ENCODE data around the gene ERVK3-1. TPM values are rescaled to one million over a fixed set of nuclear protein-coding genes. Genes with fewer than 3 reads are reported as not detected.

The ERVK3-1 gene
- total and polyA plus RNA-seq, 2 of the 13 experiments (the other 11 are each of a cell fraction or from before 2014, with no cell fraction given), result 28.5 to 38.7 TPM

GRCh38 chr19:58305932-58306323 lies 751 bp downstream of the ERVK3-1 start (continued):
- TF ChIP-seq ZC3H13 (CRISPR knock-in tag; IDR thresholded peaks at IDR 0.05) (no peak), ZNF251 (CRISPR knock-in tag; IDR thresholded peaks at IDR 0.05) (no peak), IRF2 (CRISPR knock-in tag; IDR thresholded peaks at IDR 0.05) (peak; percentile 60)

DNA sequence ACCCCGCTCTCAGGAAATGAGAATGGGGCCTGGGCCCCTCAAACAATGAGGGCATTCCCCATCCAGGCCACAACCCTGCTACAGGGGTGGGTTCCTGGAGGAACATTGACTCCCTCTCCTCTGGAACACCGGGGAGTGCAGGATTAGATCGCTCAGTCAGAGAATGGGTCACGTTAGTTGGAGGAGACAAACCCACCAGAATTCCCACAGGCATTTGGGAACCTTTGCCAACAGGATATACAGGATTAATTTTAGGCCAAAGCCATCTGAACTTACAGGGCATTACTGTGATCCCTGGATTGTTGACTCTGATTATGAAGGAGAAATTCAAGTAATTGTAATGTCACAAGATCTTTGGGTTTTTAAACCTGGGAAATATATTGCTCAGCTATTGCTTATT lies 2.6 kb downstream of the ERVK3-1 start:
- Histone ChIP-seq H3K36me3 (replicated peaks in 1 of 2; ENCODE audit: control insufficient read depth in 1 of 2, insufficient read depth in 2 of 2, low read length in 2 of 2) (peaks cover 13 to 39% of the 10 kb centered on the region in 2 experiments; a peak in 4 of 5 replicates), H2AFZ (ENCODE audit: low read length) (no peak overlapping the region), H3K27me3 (ENCODE audit: control insufficient read depth in 1 of 2, insufficient read depth in 2 of 2, low read length in 2 of 2) (no peaks in the 10 kb centered on the region; a peak in 1 of 5 replicates), H3K4me1 (ENCODE audit: insufficient read depth, low read length) (peaks cover 26% of the 10 kb centered on the region), H3K9me3 (ENCODE audit: low read length) (no peaks in the 10 kb centered on the region), H3K27ac (ENCODE audit: extremely low read length, insufficient read depth, low read length) (no peak overlapping the region), H3K4me2 (ENCODE audit: low read depth, low read length) (no peak overlapping the region), H3K9ac (ENCODE audit: insufficient read depth, low read depth, low read length) (no peak overlapping the region), H3K4me3 (replicated peaks in 1 of 3; ENCODE audit: insufficient read depth in 1 of 3, low read depth in 2 of 3, low read length in 3 of 3) (no peak overlapping the region), H3K79me2 (ENCODE audit: insufficient read depth, low read length) (peaks cover 19% of the 10 kb centered on the region), H4K20me1 (ENCODE audit: insufficient read depth, low read length) (peaks cover 7% of the 10 kb centered on the region; the same call in 1 of the 2 replicates)
- in situ Hi-C loops (cut with HindIII; ENCODE audit: extremely low pct_ligation_motif_present, low pct_unique_long_range_greater_than_20kb), result loop anchor here (5.0 kb wide), 1 partner anchor 125 kb away; the partner anchor contains the start of gene ZNF274
- ChIA-PET POLR2A (interaction anchor here (1.5 kb wide), 1 partner anchor 19 kb away, joined by 3 read pairs; the partner anchor contains the start of gene ZSCAN22), CTCF (ENCODE audit: low intra/inter-chr PET ratio, low total read pairs) (no interaction called here)
- intact Hi-C loops (cut with micrococcal nuclease; ENCODE audit: unreplicated experiment), result loop anchor here (5.0 kb wide), 1 partner anchor 125 kb away; the partner anchor contains the start of gene ZNF274
- DNase-seq (ENCODE audit: low spot score) (no peak), ATAC-seq (no peak), FAIRE-seq (no peak)
- no TSS peak for BruUV-seq (replicated peaks)
- WGBS (ENCODE audit: low lambda C conversion rate), result 89% methylated on average over 4 of the region's 4 CpGs
- TF ChIP-seq ZNF264 (CRISPR knock-in tag; IDR thresholded peaks at IDR 0.05) (no peak), ZBTB40 (IDR thresholded peaks at IDR 0.05) (no peak), ZBTB40 (CRISPR knock-in tag; IDR thresholded peaks at IDR 0.05) (no peak), SSRP1 (CRISPR knock-in tag; IDR thresholded peaks at IDR 0.05) (no peak), ZNF577 (CRISPR knock-in tag; IDR thresholded peaks at IDR 0.05; ENCODE audit: borderline replicate concordance, low read depth) (no peak), ZNF564 (CRISPR knock-in tag; IDR thresholded peaks at IDR 0.05) (no peak)
- TF ChIP-seq, protein P1, sequence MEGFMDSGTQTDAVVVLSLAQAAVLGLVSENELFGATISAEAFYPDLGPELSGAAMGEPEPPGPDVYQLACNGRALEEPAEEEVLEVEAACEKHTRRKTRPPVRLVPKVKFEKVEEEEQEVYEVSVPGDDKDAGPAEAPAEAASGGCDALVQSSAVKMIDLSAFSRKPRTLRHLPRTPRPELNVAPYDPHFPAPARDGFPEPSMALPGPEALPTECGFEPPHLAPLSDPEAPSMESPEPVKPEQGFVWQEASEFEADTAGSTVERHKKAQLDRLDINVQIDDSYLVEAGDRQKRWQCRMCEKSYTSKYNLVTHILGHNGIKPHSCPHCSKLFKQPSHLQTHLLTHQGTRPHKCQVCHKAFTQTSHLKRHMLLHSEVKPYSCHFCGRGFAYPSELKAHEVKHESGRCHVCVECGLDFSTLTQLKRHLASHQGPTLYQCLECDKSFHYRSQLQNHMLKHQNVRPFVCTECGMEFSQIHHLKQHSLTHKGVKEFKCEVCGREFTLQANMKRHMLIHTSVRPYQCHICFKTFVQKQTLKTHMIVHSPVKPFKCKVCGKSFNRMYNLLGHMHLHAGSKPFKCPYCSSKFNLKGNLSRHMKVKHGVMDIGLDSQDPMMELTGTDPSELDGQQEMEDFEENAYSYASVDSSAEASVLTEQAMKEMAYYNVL (CRISPR knock-in tag; IDR thresholded peaks at IDR 0.05; ENCODE audit: borderline replicate concordance), result no peak
- TF ChIP-seq, protein P2, sequence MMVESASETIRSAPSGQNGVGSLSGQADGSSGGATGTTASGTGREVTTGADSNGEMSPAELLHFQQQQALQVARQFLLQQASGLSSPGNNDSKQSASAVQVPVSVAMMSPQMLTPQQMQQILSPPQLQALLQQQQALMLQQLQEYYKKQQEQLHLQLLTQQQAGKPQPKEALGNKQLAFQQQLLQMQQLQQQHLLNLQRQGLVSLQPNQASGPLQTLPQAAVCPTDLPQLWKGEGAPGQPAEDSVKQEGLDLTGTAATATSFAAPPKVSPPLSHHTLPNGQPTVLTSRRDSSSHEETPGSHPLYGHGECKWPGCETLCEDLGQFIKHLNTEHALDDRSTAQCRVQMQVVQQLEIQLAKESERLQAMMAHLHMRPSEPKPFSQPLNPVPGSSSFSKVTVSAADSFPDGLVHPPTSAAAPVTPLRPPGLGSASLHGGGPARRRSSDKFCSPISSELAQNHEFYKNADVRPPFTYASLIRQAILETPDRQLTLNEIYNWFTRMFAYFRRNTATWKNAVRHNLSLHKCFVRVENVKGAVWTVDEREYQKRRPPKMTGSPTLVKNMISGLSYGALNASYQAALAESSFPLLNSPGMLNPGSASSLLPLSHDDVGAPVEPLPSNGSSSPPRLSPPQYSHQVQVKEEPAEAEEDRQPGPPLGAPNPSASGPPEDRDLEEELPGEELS (CRISPR knock-in tag; IDR thresholded peaks at IDR 0.05), result no peak
